Ishikawa (cell line): ENCODE results near the gene DAD1.

Experiments
- EP300 ChIP-seq: IDR thresholded peaks from 2 replicates; pipeline ENCODE4 v1.6.1; 2012; ENCODE audit warnings: borderline replicate concordance
- TEAD4 ChIP-seq: IDR thresholded peaks from 2 replicates; pipeline ENCODE4 v1.6.1; 2012
- TF ChIP-seq, protein P1 (sequence below): IDR thresholded peaks from 2 replicates; pipeline ENCODE4 v1.6.1; 2012; ENCODE audit warnings: low read depth, mild to moderate bottlenecking

DNA sequence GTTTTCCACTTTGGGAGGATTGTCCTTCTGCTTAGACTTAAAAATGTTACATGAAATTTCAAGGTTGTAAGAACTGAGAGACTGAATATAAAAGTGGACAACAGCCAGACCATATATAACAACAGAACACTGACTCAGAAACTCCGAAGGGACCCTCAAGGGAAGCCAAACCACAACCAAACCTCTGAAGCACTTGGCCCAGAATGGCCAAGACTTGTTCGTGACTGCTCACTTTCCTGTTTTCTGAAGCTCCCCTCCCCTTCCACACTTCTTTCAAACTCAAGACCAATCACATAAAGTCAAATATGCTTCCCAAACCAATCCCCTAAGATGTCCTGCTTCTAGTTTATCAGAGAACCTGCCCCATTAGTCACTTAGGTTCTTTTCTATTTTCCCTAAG lies 41.5 kb upstream of the DAD1 start:
- TF ChIP-seq, protein P1, sequence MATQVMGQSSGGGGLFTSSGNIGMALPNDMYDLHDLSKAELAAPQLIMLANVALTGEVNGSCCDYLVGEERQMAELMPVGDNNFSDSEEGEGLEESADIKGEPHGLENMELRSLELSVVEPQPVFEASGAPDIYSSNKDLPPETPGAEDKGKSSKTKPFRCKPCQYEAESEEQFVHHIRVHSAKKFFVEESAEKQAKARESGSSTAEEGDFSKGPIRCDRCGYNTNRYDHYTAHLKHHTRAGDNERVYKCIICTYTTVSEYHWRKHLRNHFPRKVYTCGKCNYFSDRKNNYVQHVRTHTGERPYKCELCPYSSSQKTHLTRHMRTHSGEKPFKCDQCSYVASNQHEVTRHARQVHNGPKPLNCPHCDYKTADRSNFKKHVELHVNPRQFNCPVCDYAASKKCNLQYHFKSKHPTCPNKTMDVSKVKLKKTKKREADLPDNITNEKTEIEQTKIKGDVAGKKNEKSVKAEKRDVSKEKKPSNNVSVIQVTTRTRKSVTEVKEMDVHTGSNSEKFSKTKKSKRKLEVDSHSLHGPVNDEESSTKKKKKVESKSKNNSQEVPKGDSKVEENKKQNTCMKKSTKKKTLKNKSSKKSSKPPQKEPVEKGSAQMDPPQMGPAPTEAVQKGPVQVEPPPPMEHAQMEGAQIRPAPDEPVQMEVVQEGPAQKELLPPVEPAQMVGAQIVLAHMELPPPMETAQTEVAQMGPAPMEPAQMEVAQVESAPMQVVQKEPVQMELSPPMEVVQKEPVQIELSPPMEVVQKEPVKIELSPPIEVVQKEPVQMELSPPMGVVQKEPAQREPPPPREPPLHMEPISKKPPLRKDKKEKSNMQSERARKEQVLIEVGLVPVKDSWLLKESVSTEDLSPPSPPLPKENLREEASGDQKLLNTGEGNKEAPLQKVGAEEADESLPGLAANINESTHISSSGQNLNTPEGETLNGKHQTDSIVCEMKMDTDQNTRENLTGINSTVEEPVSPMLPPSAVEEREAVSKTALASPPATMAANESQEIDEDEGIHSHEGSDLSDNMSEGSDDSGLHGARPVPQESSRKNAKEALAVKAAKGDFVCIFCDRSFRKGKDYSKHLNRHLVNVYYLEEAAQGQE, result no peak
- TF ChIP-seq TEAD4, result no peak
- TF ChIP-seq EP300, result no peak
